Stimulated activated CD8-positive, alpha-beta memory T cell treated with anti-CD3 and anti-CD28 coated beads, Interleukin-15, amount 100 ng/mL, for 4 hours (primary cell): ENCODE measurements around the gene FLT4.

Experiments
- DNase-seq, 2 donors: peaks; one replicate each; pipeline ENCODE4 v3.0.0-alpha.2; 2020; ENCODE audit warnings: low read depth in 2 of 2

Gene FLT4

DNA sequence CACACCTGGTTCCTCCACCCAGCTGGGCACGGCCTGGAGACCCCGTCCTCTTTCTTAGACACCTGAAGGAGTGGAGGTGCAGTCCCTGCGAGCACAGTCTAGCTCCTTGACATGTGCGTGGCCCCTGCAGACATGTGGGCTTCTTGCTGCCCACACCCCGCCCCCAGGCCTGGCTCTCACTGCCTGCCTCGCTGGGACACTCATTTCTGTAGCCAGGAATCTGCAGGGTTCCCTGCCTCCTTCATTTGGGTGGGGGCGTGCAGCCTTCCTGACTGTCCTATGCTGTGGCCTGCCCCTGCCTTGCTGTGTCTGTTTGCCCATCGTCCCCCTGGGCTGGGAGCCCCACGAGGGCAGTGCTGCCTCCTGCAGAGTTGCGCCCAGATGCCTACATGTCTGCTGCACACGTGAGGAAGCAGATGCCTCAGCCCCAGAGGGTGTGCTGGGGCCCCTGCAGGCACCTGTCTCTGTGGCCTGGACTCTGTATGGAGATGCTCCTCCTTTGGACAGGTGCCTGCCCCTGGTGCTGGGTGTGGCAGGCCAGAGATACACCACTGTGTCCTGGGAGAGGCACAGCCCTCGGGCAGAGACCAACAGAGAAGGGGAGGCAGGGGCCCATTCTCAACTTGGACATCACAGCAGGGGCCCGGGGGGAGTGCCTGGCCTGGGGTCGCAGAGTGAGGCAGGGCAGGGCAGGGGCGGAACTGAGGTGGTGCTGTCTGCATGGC is 22.6 kb downstream of the FLT4 start:
- DNase-seq, result no peak

DNA sequence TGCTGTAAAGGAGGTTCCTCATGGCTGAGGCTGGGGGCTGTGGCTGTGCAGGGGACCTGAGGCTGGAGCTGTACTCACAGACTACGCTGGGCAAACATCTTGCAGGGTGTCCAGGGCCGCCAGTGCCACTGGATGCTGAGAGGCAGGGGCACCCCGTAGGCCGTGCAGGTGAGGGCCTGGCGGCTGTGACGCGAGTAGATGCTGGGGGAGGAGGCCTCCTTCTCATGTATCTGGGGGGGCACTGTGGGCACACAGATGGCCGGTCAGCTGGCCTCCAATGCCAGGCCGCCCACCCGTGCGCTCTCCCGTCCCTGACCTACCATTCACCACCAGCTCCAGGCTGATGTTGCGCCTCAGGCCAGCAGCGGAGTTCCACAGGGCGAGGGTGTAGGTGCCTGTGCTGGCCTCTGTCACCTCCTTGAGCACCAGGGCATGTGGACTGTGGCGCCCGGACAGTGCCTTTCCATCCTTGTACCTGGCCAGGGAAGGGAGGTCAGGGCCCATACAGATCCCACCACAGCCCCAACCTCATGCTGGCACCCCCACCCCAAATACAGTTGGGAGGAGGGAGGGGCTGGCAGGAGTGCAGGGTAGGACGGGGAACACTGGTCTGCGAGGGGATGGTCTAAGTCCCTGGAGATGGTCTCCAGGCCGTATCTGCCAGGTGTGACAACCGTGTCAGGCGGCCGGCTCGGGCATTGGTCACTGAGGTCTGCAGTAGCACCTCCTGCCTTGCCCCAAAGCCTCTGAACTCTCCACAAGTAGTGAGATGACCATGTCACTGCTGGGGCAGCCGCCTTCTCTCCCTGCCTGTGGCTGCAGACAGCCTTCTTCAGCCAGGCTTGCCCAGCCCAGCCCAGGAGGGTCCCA is 23.4 kb downstream of the FLT4 start:
- DNase-seq, result no peak

DNA sequence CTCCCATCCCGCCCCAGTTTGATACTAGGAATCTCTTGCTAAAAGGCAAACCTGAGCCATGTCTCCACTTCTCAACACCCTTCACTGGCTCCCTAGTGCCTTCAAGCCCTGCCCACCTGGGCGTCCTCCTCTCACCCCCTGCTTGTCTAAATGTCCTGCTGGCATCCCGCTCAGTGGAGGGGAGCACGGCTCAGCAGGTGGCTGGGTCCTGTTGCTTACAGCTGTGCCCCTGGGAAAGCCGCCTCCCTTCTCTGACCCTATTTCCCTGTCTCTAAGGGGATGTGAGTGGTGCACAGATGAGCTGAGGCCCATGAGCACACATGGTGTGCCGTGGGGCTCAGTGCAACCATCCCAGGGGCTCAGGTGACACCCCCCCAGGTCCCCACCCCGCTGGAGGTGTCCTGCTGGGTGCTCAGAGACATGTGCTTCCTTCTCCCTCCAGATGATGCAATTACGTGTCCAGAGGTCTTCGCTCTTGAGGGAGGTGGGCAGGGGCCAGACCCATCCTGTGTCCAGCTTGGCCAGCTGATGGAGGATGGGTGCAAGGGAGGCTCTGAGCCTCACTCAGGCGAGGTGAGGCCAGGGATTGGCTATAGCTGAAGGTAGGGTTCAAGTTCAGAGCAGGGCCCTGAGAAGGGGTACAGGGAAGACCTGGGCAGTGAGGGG is 24.1 kb downstream of the FLT4 start:
- DNase-seq, result no peak

DNA sequence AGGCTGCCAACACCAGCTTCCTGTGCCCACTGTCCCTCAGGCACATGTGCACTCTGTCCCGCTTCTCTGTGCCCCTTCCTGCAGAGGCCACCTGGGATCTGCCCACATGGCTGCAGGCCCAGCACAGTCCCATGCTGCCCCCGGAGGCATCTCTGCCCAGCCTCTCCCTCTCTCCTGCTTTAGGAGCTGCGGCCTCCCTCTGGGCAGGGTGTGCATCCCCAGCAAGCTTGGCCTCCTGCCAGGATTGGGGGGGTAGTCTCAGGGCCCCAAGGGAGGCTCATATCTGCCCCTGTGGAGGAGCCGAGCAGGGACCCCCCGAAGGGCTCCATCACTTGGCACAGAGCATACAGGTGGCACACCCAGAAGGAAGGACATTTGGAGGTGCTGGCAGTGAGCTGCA is 24.8 kb downstream of the FLT4 start:
- no peak for DNase-seq

DNA sequence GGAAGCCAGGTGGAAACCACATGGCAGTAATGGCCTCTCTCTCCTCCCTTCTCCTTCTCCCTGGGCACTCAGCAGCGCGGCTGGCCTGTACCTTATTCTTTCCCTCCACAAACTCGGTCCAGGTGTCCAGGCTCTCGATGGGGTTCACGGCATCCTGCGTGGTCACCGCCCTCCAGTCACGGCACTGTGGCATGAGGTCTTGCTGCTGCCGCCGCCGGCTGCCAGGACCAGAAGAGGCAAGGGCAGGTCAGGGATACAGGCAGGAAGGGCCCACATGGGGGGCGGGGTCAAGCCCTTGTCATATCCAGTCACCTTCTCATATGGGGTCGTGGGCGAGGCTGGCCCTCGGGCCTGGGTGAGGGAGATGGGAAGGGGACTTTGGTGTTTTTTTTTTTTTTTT is 25.6 kb downstream of the FLT4 start:
- DNase-seq, result no peak

DNA sequence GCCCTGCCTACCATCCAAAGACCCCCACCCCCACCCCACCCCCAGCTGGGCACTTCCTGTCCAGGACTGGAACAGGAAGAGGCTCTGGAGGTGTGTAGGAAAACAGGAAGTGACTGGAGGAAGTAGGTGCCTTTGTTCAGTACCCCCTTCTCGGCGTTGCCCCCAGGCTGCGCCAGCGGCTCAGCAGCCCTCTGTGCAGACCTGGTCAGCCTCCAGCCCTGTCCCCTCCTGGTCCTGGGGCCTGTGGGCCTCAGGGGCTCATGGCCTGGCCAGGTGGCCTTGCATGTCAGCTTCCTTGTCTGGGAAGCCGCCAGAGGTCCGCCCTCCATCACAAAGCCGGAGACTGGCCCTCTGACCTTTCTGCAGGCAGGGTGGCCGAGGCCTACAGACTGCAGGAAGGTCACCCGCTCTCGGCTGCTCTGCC is 26.0 kb downstream of the FLT4 start:
- DNase-seq, result no peak

DNA sequence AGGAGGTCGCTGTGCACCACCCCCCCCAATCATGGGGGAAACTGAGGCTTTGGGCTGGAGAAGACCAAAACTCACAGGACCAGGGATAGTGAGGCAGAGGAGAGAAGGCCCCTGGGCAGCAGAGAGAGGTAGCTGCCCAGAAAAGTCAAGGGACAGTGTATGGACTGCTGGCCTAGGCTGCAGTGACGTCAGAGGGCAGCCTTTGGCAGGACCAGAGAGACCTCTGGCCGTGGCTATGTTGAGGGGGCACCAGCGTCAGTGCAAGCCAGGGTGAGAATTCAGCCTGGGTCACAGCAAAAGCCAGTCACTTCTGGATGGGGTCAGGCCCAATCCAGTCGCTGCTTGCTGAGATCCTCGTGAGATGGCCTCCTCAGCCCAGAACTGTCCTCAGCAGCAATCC is 26.5 kb downstream of the FLT4 start:
- no peak for DNase-seq

DNA sequence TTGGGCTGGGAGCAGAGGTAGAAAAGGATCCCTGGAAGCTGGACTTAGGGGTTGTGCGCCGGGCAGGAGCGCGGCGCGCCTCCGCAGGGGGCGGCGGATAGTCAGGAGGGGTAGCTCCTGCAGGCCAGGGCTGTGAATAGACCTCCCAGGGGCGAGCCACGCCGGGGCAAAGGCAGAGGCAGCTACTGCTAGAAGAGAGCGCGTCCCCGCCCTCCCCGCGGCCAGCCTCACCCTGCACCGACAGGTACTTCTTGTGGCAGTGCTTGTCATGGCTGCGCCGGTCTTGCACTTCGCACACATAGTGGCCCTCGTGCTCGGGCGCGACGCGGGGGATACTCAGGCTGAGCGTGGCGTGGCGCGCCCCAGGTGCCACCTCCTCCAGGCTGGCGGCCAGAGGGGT is 28.1 kb downstream of the FLT4 start:
- DNase-seq, result no peak

GRCh38 chr5:180620014-180620413 is 29.4 kb downstream of the FLT4 start:
- DNase-seq, result no peak

- DNase-seq, result no peak
Measured at GRCh38 chr5:180619563-180619915, 29.9 kb downstream of the FLT4 start.

DNA sequence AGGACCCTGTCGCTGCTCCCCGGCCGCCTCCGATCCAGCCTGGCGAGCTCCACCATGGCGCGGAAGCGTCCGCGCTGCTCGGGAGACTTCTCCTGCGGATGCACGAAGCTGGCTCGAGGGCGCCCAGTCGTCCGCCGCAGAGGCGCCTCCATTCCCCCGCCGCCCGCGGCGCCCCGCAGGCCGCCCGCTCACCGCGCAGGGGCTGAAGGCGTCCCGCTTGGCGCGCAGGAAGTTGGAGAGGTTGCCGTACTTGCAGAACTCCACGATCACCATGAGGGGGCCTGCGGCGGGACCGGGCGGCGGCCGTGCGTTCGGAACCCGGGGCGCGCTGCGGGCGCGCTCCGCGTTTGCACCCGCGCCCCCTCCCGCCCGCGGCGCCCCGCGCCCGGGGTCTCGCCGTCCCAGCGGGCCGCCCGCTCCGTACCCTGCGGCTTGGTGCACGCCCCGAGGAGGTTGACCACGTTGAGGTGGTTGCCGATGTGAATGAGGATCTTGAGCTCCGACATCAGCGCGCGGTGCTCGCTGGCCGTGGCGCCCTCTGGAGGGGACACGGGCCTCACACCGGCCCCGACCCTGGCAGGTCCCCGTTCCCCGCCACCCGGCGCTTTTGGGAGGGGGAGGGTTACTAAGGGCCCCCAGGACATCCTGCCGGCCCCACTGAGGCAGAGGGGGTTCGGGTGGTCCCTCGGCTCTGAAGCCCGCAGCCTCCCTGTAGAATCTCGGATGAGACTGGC is 30.4 kb downstream of the FLT4 start:
- DNase-seq, result no peak

- DNase-seq, result no peak
Measured at GRCh38 chr5:180618487-180618828, 30.9 kb downstream of the FLT4 start.

DNA sequence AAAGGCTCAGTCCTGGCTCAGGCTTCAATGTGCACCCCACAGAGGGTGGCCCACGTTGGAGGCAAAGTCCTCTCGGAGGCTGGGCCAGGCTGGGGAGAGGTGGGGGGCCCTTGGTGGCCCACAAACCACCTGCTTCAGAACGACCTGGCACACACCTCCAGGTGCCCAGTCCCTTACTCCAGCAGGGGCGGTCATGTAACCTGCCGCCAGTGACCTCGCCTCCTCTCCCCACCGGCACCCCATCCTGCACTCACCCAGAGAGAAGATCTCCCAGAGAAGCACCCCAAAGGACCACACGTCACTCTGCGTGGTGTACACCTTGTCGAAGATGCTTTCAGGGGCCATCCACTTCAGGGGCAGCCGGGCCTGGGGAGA is 35.6 kb downstream of the FLT4 start:
- DNase-seq, result no peak

GRCh38 chr5:180613188-180613813 is 36.1 kb downstream of the FLT4 start:
- DNase-seq, result no peak

GRCh38 chr5:180612683-180613082 is 36.7 kb downstream of the FLT4 start:
- DNase-seq, result no peak

DNA sequence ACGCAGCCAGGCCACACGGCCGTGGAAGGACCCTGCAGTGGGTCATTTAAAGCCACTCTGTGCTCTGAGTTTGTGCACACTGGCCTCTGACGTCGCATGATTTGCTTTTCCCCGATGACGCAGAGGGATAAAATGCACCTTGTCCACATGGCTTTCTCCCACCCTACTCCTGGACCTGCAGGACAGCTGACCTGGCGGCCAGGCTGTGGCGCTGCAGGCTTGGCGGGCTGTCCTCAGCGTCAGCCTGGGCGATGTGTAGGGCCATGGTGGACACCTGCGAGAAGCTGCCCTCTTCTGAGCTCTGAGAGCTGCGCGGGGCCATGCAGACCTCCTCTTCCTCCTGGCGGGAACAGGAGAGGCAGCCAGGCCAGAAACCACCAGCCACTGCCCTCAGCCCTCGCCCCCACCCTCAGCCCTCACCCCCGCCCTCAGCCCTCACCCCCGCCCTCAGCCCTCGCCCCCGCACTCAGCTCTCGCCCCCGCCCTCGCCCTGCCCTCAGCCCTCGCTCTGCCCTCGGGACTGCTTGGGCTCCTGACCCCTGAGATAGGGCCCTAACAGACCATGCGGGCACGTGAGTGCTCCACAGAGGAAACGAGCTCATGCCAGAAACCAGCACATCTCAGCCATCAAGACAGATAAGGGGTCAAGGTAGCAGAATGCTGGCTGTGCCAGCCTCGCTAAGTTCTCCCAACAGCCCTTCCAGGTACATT is 38.1 kb downstream of the FLT4 start:
- no peak for DNase-seq

GRCh38 chr5:180609817-180610550 is 39.4 kb downstream of the FLT4 start:
- no peak for DNase-seq

- DNase-seq, result no peak
Measured at GRCh38 chr5:180609386-180609785, 40.0 kb downstream of the FLT4 start.

- no peak for DNase-seq
Measured at GRCh38 chr5:180608572-180609310, 40.7 kb downstream of the FLT4 start.
